ENCODE measurements around the gene PPFIA4.

PPFIA4 gene

DNA sequence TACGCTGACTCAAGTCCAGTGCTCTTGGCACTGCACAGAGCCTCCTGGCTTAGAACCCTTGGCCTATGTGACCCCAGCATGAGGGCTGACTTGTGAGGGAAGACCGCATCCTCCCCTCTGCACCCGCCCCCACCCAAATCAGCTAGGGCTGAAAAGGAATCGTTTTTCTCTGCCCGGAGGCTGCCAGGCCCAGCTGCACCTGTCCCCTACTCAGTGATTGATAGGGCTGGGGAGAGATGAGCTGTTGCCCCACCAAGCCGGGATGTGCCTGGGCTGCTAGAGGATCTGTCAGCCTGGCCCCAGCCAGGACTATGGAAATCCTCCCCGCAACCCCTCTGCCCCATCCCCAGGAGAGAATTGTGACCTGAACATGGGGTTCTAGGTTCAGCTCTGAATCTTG, 38.9 kb downstream of the PPFIA4 start:
- FAIRE-seq: no peak
- DNase-seq (ENCODE audit: insufficient read length, low spot score): no peak
- TF ChIP-seq POLR2AphosphoS5 (IDR thresholded peaks at IDR 0.05; ENCODE audit: low read depth, low read length) (no peak), POLR2A (IDR thresholded peaks at IDR 0.05; ENCODE audit: low read depth, low read length) (no peak), TAF1 (IDR thresholded peaks at IDR 0.05; ENCODE audit: low read depth, low read length) (no peak), PAX5 (IDR thresholded peaks at IDR 0.05; ENCODE audit: insufficient read depth, low read length, severe bottlenecking) (no peak), POU2F2 (IDR thresholded peaks at IDR 0.05; ENCODE audit: low read depth, low read length) (no peak), SPI1 (IDR thresholded peaks at IDR 0.05; ENCODE audit: low read depth, low read length) (no peak)

DNA sequence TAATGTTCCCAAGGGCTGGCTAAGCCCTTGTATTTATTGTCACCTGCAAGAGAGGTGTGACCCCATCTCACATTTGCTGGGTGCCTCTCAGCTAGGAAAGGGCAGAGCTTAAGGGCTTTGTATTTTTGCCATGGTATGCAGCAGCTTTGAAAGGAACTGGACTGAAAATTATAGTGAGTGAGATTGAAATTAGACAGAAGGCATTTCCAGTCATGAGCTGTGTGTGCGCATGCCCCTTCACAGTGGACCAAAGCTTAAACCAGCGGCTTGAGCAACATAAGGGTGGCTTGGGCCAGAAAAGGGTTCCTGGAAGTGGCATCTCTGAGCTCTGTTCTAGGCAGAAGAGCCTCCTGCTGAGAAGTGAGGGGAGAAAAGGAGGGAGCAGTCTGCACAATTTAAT, 39.7 kb downstream of the PPFIA4 start:
- FAIRE-seq (no peak), DNase-seq (ENCODE audit: insufficient read length, low spot score) (no peak)
- TF ChIP-seq TAF1 (IDR thresholded peaks at IDR 0.05; ENCODE audit: low read depth, low read length) (no peak), POU2F2 (IDR thresholded peaks at IDR 0.05; ENCODE audit: low read depth, low read length) (no peak), POLR2AphosphoS5 (IDR thresholded peaks at IDR 0.05; ENCODE audit: low read depth, low read length) (no peak)

DNA sequence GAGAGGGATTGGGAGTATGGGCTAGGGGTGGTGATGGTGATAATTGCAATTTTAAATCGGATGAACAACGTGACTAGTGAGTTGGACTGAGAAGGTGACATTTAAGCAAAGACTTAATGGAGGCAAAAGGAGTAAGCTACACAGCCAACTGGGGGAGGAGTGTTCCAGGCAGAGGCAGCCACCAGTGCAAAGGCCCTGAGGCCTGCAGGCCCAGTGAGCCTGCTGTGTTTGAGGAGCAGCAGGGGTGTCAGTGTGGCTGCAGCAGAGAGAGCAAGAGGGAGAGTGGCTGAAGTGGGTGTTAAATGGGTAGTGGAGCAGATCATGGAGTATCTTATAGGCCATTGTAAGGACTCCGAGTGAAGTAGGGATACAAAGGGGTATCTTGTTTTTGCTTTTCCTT, 40.7 kb downstream of the PPFIA4 start:
- DNase-seq (ENCODE audit: insufficient read length, low spot score): no peak
- FAIRE-seq: no peak
- TF ChIP-seq TAF1 (IDR thresholded peaks at IDR 0.05; ENCODE audit: low read depth, low read length): no peak
- TF ChIP-seq POU2F2 (IDR thresholded peaks at IDR 0.05; ENCODE audit: low read depth, low read length): no peak
- TF ChIP-seq SPI1 (IDR thresholded peaks at IDR 0.05; ENCODE audit: low read depth, low read length): no peak
- TF ChIP-seq PAX5 (IDR thresholded peaks at IDR 0.05; ENCODE audit: insufficient read depth, low read length, severe bottlenecking): no peak
- TF ChIP-seq POLR2A (IDR thresholded peaks at IDR 0.05; ENCODE audit: low read depth, low read length): no peak
- TF ChIP-seq POLR2AphosphoS5 (IDR thresholded peaks at IDR 0.05; ENCODE audit: low read depth, low read length): no peak

DNA sequence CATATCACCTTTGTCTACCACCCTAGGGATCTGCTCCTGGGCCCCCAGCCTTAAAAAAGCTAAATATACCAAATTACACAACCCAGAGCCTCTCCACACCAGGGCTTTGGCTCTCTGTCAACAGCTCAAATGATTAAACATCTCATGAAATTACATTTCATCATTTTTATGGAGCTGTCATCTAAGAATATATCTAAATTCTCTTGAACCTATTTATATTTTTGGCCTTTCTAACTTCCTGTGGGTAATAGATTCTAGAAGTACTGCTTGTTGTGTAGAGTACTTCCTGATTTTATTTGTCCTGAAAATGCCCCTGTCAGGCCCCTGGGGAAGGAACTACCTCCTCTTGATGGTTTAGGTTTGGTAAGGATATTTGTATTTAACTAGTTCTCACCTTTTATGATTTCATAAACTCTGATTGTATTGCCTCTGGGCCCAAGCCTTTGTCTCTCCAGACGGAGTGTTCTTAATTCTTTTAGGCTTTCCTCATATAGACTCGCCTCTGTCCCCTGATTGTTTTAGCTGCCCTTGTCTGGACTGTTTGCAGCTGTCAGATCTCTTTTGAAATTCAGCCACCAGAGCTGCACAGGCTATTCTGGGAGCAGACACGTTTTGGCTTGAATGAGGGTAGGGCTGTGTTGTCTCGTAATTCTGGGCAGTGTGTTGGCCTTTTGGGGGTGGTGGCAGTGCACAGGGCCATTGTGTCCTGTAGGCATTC, 42.9 kb downstream of the PPFIA4 start:
- no peak for FAIRE-seq

DNA sequence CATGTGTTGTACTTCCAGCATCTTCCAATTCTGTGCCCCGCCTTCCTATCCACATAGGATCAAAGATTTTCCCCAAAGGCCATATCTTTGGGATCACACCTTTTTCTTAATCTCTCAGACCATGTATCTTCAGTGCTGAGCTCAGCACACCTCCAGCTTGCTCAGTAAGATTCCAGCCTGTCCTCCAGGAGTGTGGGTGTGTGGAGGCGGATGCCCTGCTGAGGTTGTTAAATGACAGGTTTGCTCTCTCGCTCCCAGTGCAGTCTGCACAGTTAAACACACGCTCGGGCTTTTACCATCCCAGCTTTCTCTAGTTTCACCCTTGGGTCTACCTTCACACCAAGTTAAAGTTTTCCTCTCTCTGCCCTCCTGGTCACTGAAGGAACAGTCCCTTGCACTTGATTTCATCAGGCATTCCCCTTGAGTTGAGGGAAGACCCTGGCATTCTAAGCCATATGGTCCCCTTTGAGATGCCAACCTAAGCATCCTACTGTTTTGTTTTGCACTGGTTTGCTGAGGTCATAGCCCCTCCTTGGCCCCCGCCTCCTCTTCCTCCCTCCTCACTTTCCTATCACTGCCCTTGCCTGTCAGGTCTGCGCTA, 45.8 kb downstream of the PPFIA4 start:
- FAIRE-seq (no peak), DNase-seq (ENCODE audit: insufficient read length, low spot score) (no peak)
- TF ChIP-seq SPI1 (IDR thresholded peaks at IDR 0.05; ENCODE audit: low read depth, low read length) (no peak), POLR2A (IDR thresholded peaks at IDR 0.05; ENCODE audit: low read depth, low read length) (no peak), POU2F2 (IDR thresholded peaks at IDR 0.05; ENCODE audit: low read depth, low read length) (no peak), TAF1 (IDR thresholded peaks at IDR 0.05; ENCODE audit: low read depth, low read length) (no peak), POLR2AphosphoS5 (IDR thresholded peaks at IDR 0.05; ENCODE audit: low read depth, low read length) (no peak), PAX5 (IDR thresholded peaks at IDR 0.05; ENCODE audit: insufficient read depth, low read length, severe bottlenecking) (no peak)

More for the DNA sequence above, 42.9 kb downstream of the PPFIA4 start:
- DNase-seq (ENCODE audit: insufficient read length, low spot score): no peak
- no peak for TF ChIP-seq PAX5 (IDR thresholded peaks at IDR 0.05; ENCODE audit: insufficient read depth, low read length, severe bottlenecking)
- no peak for TF ChIP-seq POLR2A (IDR thresholded peaks at IDR 0.05; ENCODE audit: low read depth, low read length)
- no peak for TF ChIP-seq SPI1 (IDR thresholded peaks at IDR 0.05; ENCODE audit: low read depth, low read length)
- TF ChIP-seq TAF1 (IDR thresholded peaks at IDR 0.05; ENCODE audit: low read depth, low read length): no peak
- no peak for TF ChIP-seq POU2F2 (IDR thresholded peaks at IDR 0.05; ENCODE audit: low read depth, low read length)
- TF ChIP-seq POLR2AphosphoS5 (IDR thresholded peaks at IDR 0.05; ENCODE audit: low read depth, low read length): no peak

DNA sequence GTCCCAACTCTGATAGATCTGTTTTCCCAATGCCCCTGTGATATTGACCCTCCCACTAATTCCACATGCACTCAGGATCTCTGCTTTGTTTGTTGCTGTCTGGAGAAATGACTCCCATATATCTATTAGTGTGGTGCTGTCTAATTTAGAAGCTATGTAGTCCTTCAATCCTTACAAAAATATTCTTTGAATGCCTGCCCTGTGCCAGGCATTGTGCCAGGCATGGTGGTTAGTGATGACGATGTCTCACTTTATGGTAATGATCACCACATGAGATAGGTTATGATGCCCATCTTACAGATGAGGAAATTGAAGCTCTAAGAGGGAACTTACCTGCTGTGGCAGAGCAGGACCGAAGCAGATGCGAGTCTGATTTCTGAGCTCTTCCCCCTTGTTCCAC, 46.6 kb downstream of the PPFIA4 start:
- FAIRE-seq: no peak
- TF ChIP-seq POU2F2 (IDR thresholded peaks at IDR 0.05; ENCODE audit: low read depth, low read length): no peak
- no peak for TF ChIP-seq PAX5 (IDR thresholded peaks at IDR 0.05; ENCODE audit: insufficient read depth, low read length, severe bottlenecking)
- no peak for TF ChIP-seq TAF1 (IDR thresholded peaks at IDR 0.05; ENCODE audit: low read depth, low read length)
- TF ChIP-seq SPI1 (IDR thresholded peaks at IDR 0.05; ENCODE audit: low read depth, low read length): no peak
- no peak for TF ChIP-seq POLR2A (IDR thresholded peaks at IDR 0.05; ENCODE audit: low read depth, low read length)
- no peak for TF ChIP-seq POLR2AphosphoS5 (IDR thresholded peaks at IDR 0.05; ENCODE audit: low read depth, low read length)
- DNase-seq (ENCODE audit: insufficient read length, low spot score): no peak

DNA sequence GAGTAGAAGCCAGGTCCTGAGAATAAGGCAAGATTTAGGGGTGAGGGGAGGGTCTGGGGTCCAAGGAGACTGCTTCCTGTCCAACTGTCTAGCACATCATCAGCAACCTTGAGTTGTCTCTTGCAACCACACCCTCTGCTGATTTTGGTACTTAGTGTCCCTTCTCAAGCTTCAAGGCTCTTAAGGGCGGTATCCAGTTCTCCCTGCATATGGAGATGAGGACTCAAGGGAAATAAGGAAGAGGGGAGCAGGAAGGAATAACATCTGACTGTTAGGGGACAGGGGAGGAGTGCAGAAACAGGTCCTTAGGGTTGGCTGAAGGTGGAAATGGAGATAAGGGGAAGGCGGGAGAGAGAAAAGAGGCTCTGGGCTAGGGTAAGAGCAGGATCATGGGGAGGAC, 47.2 kb downstream of the PPFIA4 start:
- TF ChIP-seq POLR2A (IDR thresholded peaks at IDR 0.05; ENCODE audit: low read depth, low read length): no peak
- TF ChIP-seq PAX5 (IDR thresholded peaks at IDR 0.05; ENCODE audit: insufficient read depth, low read length, severe bottlenecking): no peak
- TF ChIP-seq POLR2AphosphoS5 (IDR thresholded peaks at IDR 0.05; ENCODE audit: low read depth, low read length): no peak
- no peak for TF ChIP-seq POU2F2 (IDR thresholded peaks at IDR 0.05; ENCODE audit: low read depth, low read length)
- TF ChIP-seq SPI1 (IDR thresholded peaks at IDR 0.05; ENCODE audit: low read depth, low read length): no peak
- TF ChIP-seq TAF1 (IDR thresholded peaks at IDR 0.05; ENCODE audit: low read depth, low read length): no peak
- no peak for FAIRE-seq
- no peak for DNase-seq (ENCODE audit: insufficient read length, low spot score)

DNA sequence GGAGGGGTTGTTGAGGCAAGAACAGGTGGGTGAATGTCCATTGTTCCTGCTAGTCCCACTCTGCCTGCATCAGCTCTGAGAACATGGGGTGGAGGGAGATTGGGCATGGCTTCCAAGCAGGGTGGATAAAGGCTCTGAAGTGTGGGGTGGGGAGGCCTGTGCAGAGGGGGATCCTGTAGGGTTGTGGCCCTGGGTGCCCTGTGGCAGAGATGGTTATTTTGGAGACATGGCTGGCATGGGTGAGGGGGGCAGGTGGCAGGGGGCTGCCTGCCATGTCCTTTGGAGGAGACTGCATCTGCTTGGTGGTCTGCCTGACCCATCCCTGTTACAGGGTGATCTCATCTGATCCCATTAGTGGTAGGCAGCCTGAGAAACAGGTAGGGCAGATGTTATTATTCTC, 48.3 kb downstream of the PPFIA4 start:
- TF ChIP-seq POLR2AphosphoS5 (IDR thresholded peaks at IDR 0.05; ENCODE audit: low read depth, low read length): no peak
- FAIRE-seq (no peak), DNase-seq (ENCODE audit: insufficient read length, low spot score) (no peak)

DNA sequence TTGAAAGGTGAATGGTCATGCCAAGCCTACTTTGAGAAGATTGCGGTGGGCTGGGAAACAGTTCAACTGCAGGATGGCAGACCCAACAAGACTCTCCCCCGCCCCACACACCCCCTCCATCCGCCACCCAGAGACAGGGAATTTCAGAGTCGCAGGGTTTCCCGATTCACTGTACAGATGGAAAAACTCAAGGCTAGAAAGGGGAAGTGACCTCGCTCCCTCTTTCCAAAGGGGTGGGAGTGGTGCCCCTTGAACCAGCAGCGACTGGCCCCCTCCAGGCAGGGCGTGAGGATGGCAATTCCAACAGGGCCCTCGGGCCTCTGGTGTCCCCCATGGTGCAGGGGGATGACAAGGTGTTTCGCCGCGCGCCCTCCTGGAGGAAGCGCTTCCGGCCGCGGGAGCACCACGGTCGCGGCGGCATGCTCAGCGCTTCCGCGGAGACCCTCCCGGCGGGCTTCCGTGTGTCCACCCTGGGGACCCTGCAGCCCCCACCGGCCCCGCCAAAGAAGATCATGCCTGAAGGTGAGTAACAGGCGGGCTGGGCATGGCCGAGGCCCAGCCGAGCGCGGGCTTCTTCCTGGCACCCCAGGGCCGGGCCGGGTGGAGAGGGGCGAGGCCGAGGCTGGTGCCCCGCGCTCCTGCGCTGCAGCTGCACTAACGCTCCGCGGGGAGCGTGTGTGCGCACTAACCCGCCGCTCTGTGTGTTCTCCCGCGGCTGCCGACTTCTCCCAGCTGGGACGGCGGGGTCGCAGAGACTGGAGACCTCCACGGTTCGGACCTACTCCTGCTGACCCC, 49.1 kb downstream of the PPFIA4 start:
- DNase-seq (ENCODE audit: insufficient read length, low spot score) (no peak), FAIRE-seq (peak; percentile 60)
- TF ChIP-seq SPI1 (IDR thresholded peaks at IDR 0.05; ENCODE audit: low read depth, low read length): peak; percentile 35; the same call in 1 of the 2 replicates
- no peak for TF ChIP-seq POLR2AphosphoS5 (IDR thresholded peaks at IDR 0.05; ENCODE audit: low read depth, low read length)
